Endothelial cell of umbilical vein (primary cell): ENCODE data around the gene LRP1B. TPM values are rescaled to one million over a fixed set of nuclear protein-coding genes. Genes with fewer than 3 reads are reported as not detected.

Experiments used
- BruUV-seq: library from RNA; stranded (reverse); fragments of 400-500 nt; replicated peaks from 2 replicates; lab custom pipeline; 2021; lab: Mats Ljungman, UMichigan
- CTCF ChIA-PET: fragments of 300-600, 350-600 bp; sonication (Branson Sonifier 250); formaldehyde crosslinking; loops from one replicate; lab custom pipeline; 2021; ENCODE audit warnings: antibody characterized with exemption, inconsistent platforms; lab: Charles Lee
- POLR2A ChIA-PET: fragments of 300-600, 350-600 bp; sonication (Branson Sonifier 250); formaldehyde crosslinking; loops from one replicate; lab custom pipeline; 2021; ENCODE audit warnings: antibody characterized with exemption, inconsistent platforms; lab: Charles Lee
- DNase-seq: peaks from one replicate; pipeline ENCODE4 v3.0.0-alpha.2; 2011; ENCODE audit warnings: low read depth, low spot score
- FAIRE-seq: peaks from 2 replicates; lab custom pipeline; 2011; peaks lifted over from hg19 to GRCh38; lab: Jason Lieb, UNC
- H2AFZ ChIP-seq: 2 replicates; pipeline ENCODE4 v1.6.0; 2012; ENCODE audit warnings: low read depth, low read length, control low read depth, inconsistent platforms
- H3K27ac ChIP-seq: 2 replicates; pipeline ENCODE4 v1.5.1; 2011; ENCODE audit warnings: low read depth, mild to moderate bottlenecking, control low read depth, low read length, moderate library complexity; ENCODE audit not compliant: insufficient read depth
- H3K27me3 ChIP-seq, 2 experiments: 2 replicates each; pipeline versions ENCODE4 v1.6.0 to v1.6.1; 2011; ENCODE audit warnings: low read length in 2 of 2, mixed read lengths in 1 of 2; ENCODE audit not compliant: control insufficient read depth in 2 of 2, insufficient read depth in 2 of 2
- H3K36me3 ChIP-seq, 2 experiments: 2 replicates in 1 of 2; 3 replicates in 1 of 2; pipeline ENCODE4 v1.5.1; 2011; ENCODE audit warnings: low read length in 2 of 2, mild to moderate bottlenecking in 1 of 2, moderate library complexity in 1 of 2; ENCODE audit not compliant: control insufficient read depth in 2 of 2, insufficient read depth in 2 of 2; ENCODE audit errors: extremely low read depth in 1 of 2
- H3K4me1 ChIP-seq: 3 replicates; pipeline ENCODE4 v1.5.1; 2011; ENCODE audit warnings: mild to moderate bottlenecking, low read length; ENCODE audit not compliant: control insufficient read depth, insufficient read depth; ENCODE audit errors: extremely low read depth
- H3K4me2 ChIP-seq: 2 replicates; pipeline ENCODE4 v1.6.1; 2011; ENCODE audit warnings: low read length, control low read depth, mixed read lengths; ENCODE audit not compliant: insufficient read depth
- H3K4me3 ChIP-seq, 3 experiments: fragments of 200-600 bp in 1 of 3; sonication (generic), shearing (Covaris generic) in 1 of 3; replicated peaks in 1 of 3; 2 replicates each; pipeline ENCODE4 v1.5.1; 2011 to 2016; ENCODE audit warnings: control low read depth in 3 of 3, low read length in 3 of 3, mild to moderate bottlenecking in 2 of 3, inconsistent platforms in 1 of 3, low read depth in 1 of 3, moderate library complexity in 1 of 3; ENCODE audit not compliant: insufficient read depth in 1 of 3
- H3K79me2 ChIP-seq: 2 replicates; pipeline ENCODE4 v1.6.0; 2012; ENCODE audit warnings: low read length, inconsistent platforms; ENCODE audit not compliant: control insufficient read depth, insufficient read depth
- H3K9ac ChIP-seq: replicated peaks from 2 replicates; pipeline ENCODE3; 2011; ENCODE audit warnings: low read length, control low read depth; ENCODE audit not compliant: insufficient read depth; ENCODE audit errors: extremely low read depth
- H3K9me1 ChIP-seq: replicated peaks from 3 replicates; pipeline ENCODE4 v1.6.0; 2011; ENCODE audit warnings: mild to moderate bottlenecking, low read length; ENCODE audit not compliant: control insufficient read depth, insufficient read depth; ENCODE audit errors: extremely low read depth
- H3K9me3 ChIP-seq: replicated peaks from 2 replicates; pipeline ENCODE4 v1.5.1; 2012; ENCODE audit warnings: low read length, inconsistent platforms; ENCODE audit not compliant: control insufficient read depth, insufficient read depth
- H4K20me1 ChIP-seq: replicated peaks from 2 replicates; pipeline ENCODE3; 2011; ENCODE audit warnings: mild to moderate bottlenecking, low read length; ENCODE audit not compliant: control insufficient read depth, insufficient read depth; ENCODE audit errors: extremely low read depth
- EZH2 ChIP-seq: IDR thresholded peaks from 2 replicates; pipeline ENCODE4 v1.6.1; 2012; ENCODE audit warnings: borderline replicate concordance, low read depth, mild to moderate bottlenecking, moderate library complexity, low read length, inconsistent platforms; ENCODE audit not compliant: severe bottlenecking
- FOS ChIP-seq: IDR thresholded peaks from 2 replicates; pipeline ENCODE4 v1.6.1; 2011; ENCODE audit warnings: mild to moderate bottlenecking, low read length, moderate library complexity, borderline replicate concordance; ENCODE audit not compliant: insufficient read depth
- GATA2 ChIP-seq: IDR thresholded peaks from 2 replicates; pipeline ENCODE4 v1.7.0; 2011; ENCODE audit warnings: low read depth, mild to moderate bottlenecking, moderate library complexity, mixed read lengths, low read length; ENCODE audit not compliant: insufficient read length, insufficient read depth
- JUN ChIP-seq: IDR thresholded peaks from 2 replicates; pipeline ENCODE4 v1.6.1; 2011; ENCODE audit warnings: borderline replicate concordance, low read depth; ENCODE audit not compliant: insufficient read length, insufficient read depth
- MAX ChIP-seq: IDR thresholded peaks from 2 replicates; pipeline ENCODE4 v1.6.1; 2011; ENCODE audit not compliant: insufficient read depth, insufficient read length
- MYC ChIP-seq: IDR thresholded peaks from one replicate; pipeline ENCODE4 v1.6.1; 2011; ENCODE audit warnings: mild to moderate bottlenecking, low read depth, low read length
- POLR2A ChIP-seq: IDR thresholded peaks from 2 replicates; pipeline ENCODE4 v1.6.1; 2012; ENCODE audit warnings: low read depth, mild to moderate bottlenecking, control low read depth, low read length
- POLR2AphosphoS5 ChIP-seq: IDR thresholded peaks from 2 replicates; pipeline ENCODE4 v1.6.1; 2012; ENCODE audit warnings: low read depth, mild to moderate bottlenecking, control low read depth, low read length, moderate library complexity; ENCODE audit not compliant: insufficient read depth
- dilution Hi-C: fragments of 300-500 bp; cut with MboI; formaldehyde crosslinking; loops from one replicate; pipeline ENCODE4 v1.15.0; 2019; ENCODE audit warnings: low sequenced_read_pairs; ENCODE audit not compliant: extremely low pct_ligation_motif_present
- intact Hi-C: fragments of 100-400 bp; cut with micrococcal nuclease; formaldehyde crosslinking; loops from one replicate; pipeline ENCODE4 v1.10.0; 2022
- polyA plus RNA-seq, 4 experiments: library from polyadenylated mRNA; depleted of rRNA in 3 of 4; stranded (reverse) in 3 of 4; unstranded in 1 of 4; fragments of >200 nt; gene quantifications; 2 replicates each; pipeline versions ENCODE4 v1.2.1 to v1.2.3, GENCODE V29; 2011 to 2012; ENCODE audit warnings: missing spikeins in 1 of 4
- total RNA-seq: library from RNA; stranded (reverse); gene quantifications from 2 replicates; pipeline ENCODE4 v1.2.3, GENCODE V29; 2021
- TF ChIP-seq, protein P1 (sequence below), 2 donors: IDR thresholded peaks; 1 replicate in 1 of 2; 2 replicates in 1 of 2; pipeline ENCODE4 v1.5.1; 2011; ENCODE audit warnings: low read length in 2 of 2, mild to moderate bottlenecking in 2 of 2, moderate library complexity in 2 of 2, control low read depth in 1 of 2, inconsistent platforms in 1 of 2, low read depth in 1 of 2; ENCODE audit not compliant: insufficient read depth in 1 of 2; ENCODE audit errors: extremely low read depth in 1 of 2

Gene LRP1B
- total and polyA plus RNA-seq, 2 donors (not counting 3 experiments of a cell fraction or from before 2014, with no cell fraction given), result 0.03 to 0.07 TPM

- Histone ChIP-seq H3K4me2 (no peak overlapping the region), H3K79me2 (no peaks in the 10 kb centered on the region), H3K9me3 (no peaks in the 10 kb centered on the region), H3K9me1 (no peaks in the 10 kb centered on the region), H4K20me1 (no peaks in the 10 kb centered on the region), H3K9ac (no peak overlapping the region), H3K36me3 (no peaks in the 10 kb centered on the region), H3K27ac (no peak overlapping the region), H3K4me1 (no peaks in the 10 kb centered on the region), H2AFZ (no peak overlapping the region), H3K27me3 (no peaks in the 10 kb centered on the region), H3K4me3 (no peak overlapping the region)
- ChIA-PET CTCF (no interaction called here), POLR2A (no interaction called here)
- TF ChIP-seq JUN (no peak), GATA2 (no peak), FOS (peak; percentile 11), POLR2A (no peak), EZH2 (no peak)
- dilution Hi-C loops (no loop called here), intact Hi-C loops (no loop called here)
- FAIRE-seq (no peak), DNase-seq (no peak)
- no TSS peak for BruUV-seq
Measured at GRCh38 chr2:140791802-140792201, 1339.0 kb downstream of the LRP1B start.

DNA sequence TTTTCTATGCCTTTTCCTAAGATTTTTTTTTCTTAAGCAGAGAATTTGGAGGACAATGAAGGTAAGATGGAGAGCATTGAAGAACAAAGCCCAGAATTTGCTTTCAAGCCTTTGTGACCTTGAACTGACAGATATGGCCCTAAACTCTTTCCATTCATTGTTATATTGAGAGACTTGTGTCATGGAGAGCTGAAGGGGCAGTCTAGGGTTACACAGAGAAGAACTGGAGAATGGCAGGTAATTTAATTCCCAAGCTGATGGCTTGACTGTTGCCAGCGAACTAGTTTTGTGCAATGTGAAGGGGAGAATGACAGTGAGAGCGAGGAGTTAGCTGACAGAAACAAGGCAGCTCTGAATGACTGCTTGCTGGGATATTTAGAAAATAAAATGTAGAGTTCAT, 1344.2 kb downstream of the LRP1B start:
- Histone ChIP-seq H3K9me1 (no peaks in the 10 kb centered on the region), H3K27ac (no peak overlapping the region), H2AFZ (no peak overlapping the region), H3K9me3 (no peaks in the 10 kb centered on the region), H3K9ac (no peak overlapping the region), H3K4me3 (no peak overlapping the region), H3K36me3 (no peaks in the 10 kb centered on the region), H3K4me1 (no peaks in the 10 kb centered on the region), H3K27me3 (no peaks in the 10 kb centered on the region), H3K4me2 (no peak overlapping the region), H3K79me2 (no peaks in the 10 kb centered on the region), H4K20me1 (no peaks in the 10 kb centered on the region)
- intact Hi-C loops, result no loop called here
- ChIA-PET POLR2A (no interaction called here), CTCF (no interaction called here)
- TF ChIP-seq FOS (no peak), MYC (no peak), GATA2 (no peak), POLR2AphosphoS5 (no peak), EZH2 (no peak), POLR2A (no peak), MAX (no peak), JUN (no peak)
- TF ChIP-seq, protein P1, sequence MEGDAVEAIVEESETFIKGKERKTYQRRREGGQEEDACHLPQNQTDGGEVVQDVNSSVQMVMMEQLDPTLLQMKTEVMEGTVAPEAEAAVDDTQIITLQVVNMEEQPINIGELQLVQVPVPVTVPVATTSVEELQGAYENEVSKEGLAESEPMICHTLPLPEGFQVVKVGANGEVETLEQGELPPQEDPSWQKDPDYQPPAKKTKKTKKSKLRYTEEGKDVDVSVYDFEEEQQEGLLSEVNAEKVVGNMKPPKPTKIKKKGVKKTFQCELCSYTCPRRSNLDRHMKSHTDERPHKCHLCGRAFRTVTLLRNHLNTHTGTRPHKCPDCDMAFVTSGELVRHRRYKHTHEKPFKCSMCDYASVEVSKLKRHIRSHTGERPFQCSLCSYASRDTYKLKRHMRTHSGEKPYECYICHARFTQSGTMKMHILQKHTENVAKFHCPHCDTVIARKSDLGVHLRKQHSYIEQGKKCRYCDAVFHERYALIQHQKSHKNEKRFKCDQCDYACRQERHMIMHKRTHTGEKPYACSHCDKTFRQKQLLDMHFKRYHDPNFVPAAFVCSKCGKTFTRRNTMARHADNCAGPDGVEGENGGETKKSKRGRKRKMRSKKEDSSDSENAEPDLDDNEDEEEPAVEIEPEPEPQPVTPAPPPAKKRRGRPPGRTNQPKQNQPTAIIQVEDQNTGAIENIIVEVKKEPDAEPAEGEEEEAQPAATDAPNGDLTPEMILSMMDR (IDR thresholded peaks at IDR 0.05; ENCODE audit: extremely low read depth in 1 of 2, insufficient read depth in 1 of 2, low read depth in 1 of 2, low read length in 2 of 2), result no peak
- dilution Hi-C loops, result no loop called here
- no peak for FAIRE-seq
- DNase-seq, result no peak
- BruUV-seq, result no TSS peak
